Muscle of back (tissue), 11 donors: Measurements from ENCODE around the gene ITGB1BP1. TPM values are rescaled to one million over a fixed set of nuclear protein-coding genes. Genes with fewer than 3 reads are reported as not detected.

Source experiments
- DNase-seq, 3 donors: peaks; one replicate each; pipeline versions ENCODE4 v3.0.0 to v3.0.0-alpha.2; 2013
- polyA plus RNA-seq, 10 donors: library from polyadenylated mRNA; unstranded; fragments of 120-200 nt; gene quantifications; one replicate each; pipeline ENCODE4 v1.2.1, GENCODE V29; 2013; ENCODE audit not compliant: insufficient read length in 10 of 10

ITGB1BP1 gene
- polyA plus RNA-seq, 10 donors: 87.4 to 106 (median 97.0) TPM

GRCh38 chr2:9430316-9431293, 7.3 kb upstream of the ITGB1BP1 start:
- DNase-seq: no peak

- no peak for DNase-seq
Observed at GRCh38 chr2:9428965-9429577, 5.7 kb upstream of the ITGB1BP1 start.

GRCh38 chr2:9424447-9425164, 1.3 kb upstream of the ITGB1BP1 start:
- DNase-seq: no peak

GRCh38 chr2:9423922-9424272, 569 bp upstream of the ITGB1BP1 start:
- no peak for DNase-seq

GRCh38 chr2:9422321-9423099, 818 bp downstream of the ITGB1BP1 start:
- DNase-seq: peak in 2 of 3 donors; percentile 29 to 70

- no peak for DNase-seq
Observed at GRCh38 chr2:9420495-9420894, 2.8 kb downstream of the ITGB1BP1 start.

GRCh38 chr2:9419541-9419940, 3.8 kb downstream of the ITGB1BP1 start:
- DNase-seq: no peak

- no peak for DNase-seq
Observed at GRCh38 chr2:9418746-9419145, 4.6 kb downstream of the ITGB1BP1 start.

GRCh38 chr2:9417725-9418124, 5.6 kb downstream of the ITGB1BP1 start:
- no peak for DNase-seq

- DNase-seq: no peak
Observed at GRCh38 chr2:9416962-9417316, 6.4 kb downstream of the ITGB1BP1 start.

- DNase-seq: no peak
Observed at GRCh38 chr2:9416267-9416961, 6.9 kb downstream of the ITGB1BP1 start.

GRCh38 chr2:9415516-9416169, 7.7 kb downstream of the ITGB1BP1 start:
- no peak for DNase-seq

GRCh38 chr2:9412781-9413180, 10.5 kb downstream of the ITGB1BP1 start:
- DNase-seq: no peak

GRCh38 chr2:9410108-9410507, 13.2 kb downstream of the ITGB1BP1 start:
- no peak for DNase-seq

- DNase-seq: no peak
Observed at GRCh38 chr2:9408641-9409151, 14.6 kb downstream of the ITGB1BP1 start.

- no peak for DNase-seq
Observed at GRCh38 chr2:9407363-9407811, 15.9 kb downstream of the ITGB1BP1 start.

- DNase-seq: no peak
Observed at GRCh38 chr2:9406529-9407362, 16.6 kb downstream of the ITGB1BP1 start.

GRCh38 chr2:9405636-9406035, 17.7 kb downstream of the ITGB1BP1 start:
- DNase-seq: no peak

GRCh38 chr2:9404451-9404850, 18.9 kb downstream of the ITGB1BP1 start:
- no peak for DNase-seq
